ENCODE measurements around the gene LGALS3. TPM values are rescaled to one million over a fixed set of nuclear protein-coding genes. Genes with fewer than 3 reads are reported as not detected.

Gene LGALS3
- total RNA-seq, 4 donors from 2014 or later: 246 to 526 (median 339) TPM

DNA sequence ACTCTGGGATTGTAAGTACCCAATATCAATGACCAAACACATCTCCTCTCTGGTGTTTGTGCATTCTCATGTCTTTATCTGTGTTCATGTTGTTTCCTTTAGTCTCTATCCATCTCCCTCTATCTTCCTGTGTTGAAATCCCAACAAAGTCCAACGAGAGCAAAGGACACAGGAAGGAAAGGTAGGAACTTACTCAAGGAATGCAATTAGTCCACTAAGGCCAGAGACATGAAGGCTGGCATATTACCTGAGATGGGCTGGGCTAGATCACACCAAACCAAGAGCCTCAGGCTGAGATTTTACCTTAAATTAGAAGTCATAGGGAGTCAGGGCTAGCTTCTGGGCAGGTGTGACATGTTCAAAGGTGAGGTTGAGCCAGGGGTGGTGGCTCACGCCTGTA lies 14.3 kb upstream of the LGALS3 start:
- Histone ChIP-seq H3K4me1 (peaks cover 0 to 22% (median 13%) of the 10 kb centered on the region in 4 donors), H3K27me3 (no peaks in the 10 kb centered on the region), H3K36me3 (no peaks in the 10 kb centered on the region), H3K9me3 (no peaks in the 10 kb centered on the region), H3K4me3 (no peak overlapping the region), H3K27ac (peak overlapping the region in 1 of 4 donors; percentile 10)
- no peak for DNase-seq (ENCODE audit: low spot score in 2 of 2)
- TF ChIP-seq EP300 (IDR thresholded peaks at IDR 0.05) (no peak), POLR2A (IDR thresholded peaks at IDR 0.05) (no peak)
- TF ChIP-seq, protein P1, sequence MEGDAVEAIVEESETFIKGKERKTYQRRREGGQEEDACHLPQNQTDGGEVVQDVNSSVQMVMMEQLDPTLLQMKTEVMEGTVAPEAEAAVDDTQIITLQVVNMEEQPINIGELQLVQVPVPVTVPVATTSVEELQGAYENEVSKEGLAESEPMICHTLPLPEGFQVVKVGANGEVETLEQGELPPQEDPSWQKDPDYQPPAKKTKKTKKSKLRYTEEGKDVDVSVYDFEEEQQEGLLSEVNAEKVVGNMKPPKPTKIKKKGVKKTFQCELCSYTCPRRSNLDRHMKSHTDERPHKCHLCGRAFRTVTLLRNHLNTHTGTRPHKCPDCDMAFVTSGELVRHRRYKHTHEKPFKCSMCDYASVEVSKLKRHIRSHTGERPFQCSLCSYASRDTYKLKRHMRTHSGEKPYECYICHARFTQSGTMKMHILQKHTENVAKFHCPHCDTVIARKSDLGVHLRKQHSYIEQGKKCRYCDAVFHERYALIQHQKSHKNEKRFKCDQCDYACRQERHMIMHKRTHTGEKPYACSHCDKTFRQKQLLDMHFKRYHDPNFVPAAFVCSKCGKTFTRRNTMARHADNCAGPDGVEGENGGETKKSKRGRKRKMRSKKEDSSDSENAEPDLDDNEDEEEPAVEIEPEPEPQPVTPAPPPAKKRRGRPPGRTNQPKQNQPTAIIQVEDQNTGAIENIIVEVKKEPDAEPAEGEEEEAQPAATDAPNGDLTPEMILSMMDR (IDR thresholded peaks at IDR 0.05): no peak
- WGBS, 2 donors: 69 to 87% methylated on average over 2 of the region's 2 CpGs

DNA sequence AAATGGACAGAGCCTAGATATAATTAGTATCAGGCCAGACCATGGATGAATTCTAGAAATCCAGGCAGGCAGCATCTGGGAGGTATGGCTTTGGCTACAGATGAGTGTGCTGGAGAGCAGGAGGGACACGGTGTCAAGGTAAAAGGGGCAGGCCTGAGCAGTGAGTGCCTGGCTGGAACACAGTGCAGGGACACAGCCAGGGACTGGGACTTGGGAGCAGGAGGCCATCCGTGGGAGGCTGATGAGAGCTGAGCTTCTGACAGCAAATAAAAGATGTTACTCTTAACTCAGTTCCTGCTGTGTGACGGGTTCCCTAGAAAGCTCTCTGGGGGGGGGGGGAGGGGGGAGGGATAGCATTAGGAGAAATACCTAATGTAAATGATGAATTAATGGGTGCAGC lies 13.6 kb upstream of the LGALS3 start:
- no peak for TF ChIP-seq POLR2A (IDR thresholded peaks at IDR 0.05)
- TF ChIP-seq, protein P1 (IDR thresholded peaks at IDR 0.05): no peak
- TF ChIP-seq EP300 (IDR thresholded peaks at IDR 0.05): no peak
- H3K9me3 ChIP-seq: no peaks in the 10 kb centered on the region
- peak overlapping the region in 1 of 4 donors; percentile 10 for H3K27ac ChIP-seq
- no peak overlapping the region for H3K4me3 ChIP-seq
- no peaks in the 10 kb centered on the region for H3K27me3 ChIP-seq
- WGBS, 2 donors: 58 to 69% methylated on average over 3 of the region's 3 CpGs
- no peak for DNase-seq (ENCODE audit: low spot score in 2 of 2)
- no peaks in the 10 kb centered on the region for H3K36me3 ChIP-seq
- H3K4me1 ChIP-seq: peaks cover 0 to 24% (median 13%) of the 10 kb centered on the region in 4 donors

DNA sequence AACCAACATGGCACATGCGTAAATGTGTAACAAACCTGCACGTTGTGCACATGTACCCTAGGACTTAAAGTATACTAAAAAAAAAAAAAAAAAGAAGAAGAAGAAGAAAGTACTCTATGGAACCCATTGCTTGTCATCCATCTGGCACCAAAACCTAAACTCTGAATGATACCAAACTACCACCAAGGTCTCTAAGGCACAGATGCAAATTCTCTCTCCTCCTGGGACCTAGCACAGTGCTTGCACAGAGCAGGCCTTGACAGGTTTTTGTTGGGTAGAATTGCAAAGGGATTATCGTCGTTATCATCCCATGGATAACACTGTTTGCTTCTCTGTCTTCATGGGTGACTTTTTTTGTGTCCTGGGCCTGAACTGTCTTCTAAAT lies 13.2 kb upstream of the LGALS3 start:
- no peak overlapping the region for H3K27ac ChIP-seq
- H3K36me3 ChIP-seq: no peaks in the 10 kb centered on the region
- H3K27me3 ChIP-seq: no peaks in the 10 kb centered on the region
- no peak for TF ChIP-seq POLR2A (IDR thresholded peaks at IDR 0.05)
- no peak for TF ChIP-seq EP300 (IDR thresholded peaks at IDR 0.05)
- TF ChIP-seq, protein P1 (IDR thresholded peaks at IDR 0.05): no peak
- no peak overlapping the region for H3K4me3 ChIP-seq
- DNase-seq (ENCODE audit: low spot score in 2 of 2): no peak
- 93 to 95% methylated on average over 4 of the region's 4 CpGs for WGBS, 2 donors
- peaks cover 0 to 24% (median 13%) of the 10 kb centered on the region in 4 donors for H3K4me1 ChIP-seq
- H3K9me3 ChIP-seq: no peaks in the 10 kb centered on the region

- H3K4me3 ChIP-seq: no peak overlapping the region
- H3K9me3 ChIP-seq: no peaks in the 10 kb centered on the region
- TF ChIP-seq POLR2A (IDR thresholded peaks at IDR 0.05) (no peak), EP300 (IDR thresholded peaks at IDR 0.05) (no peak)
- TF ChIP-seq, protein P1 (IDR thresholded peaks at IDR 0.05): no peak
- DNase-seq (ENCODE audit: low spot score in 2 of 2): no peak
- peaks cover 0 to 24% (median 13%) of the 10 kb centered on the region in 4 donors for H3K4me1 ChIP-seq
- H3K27me3 ChIP-seq: no peaks in the 10 kb centered on the region
- peak overlapping the region in 2 of 4 donors; percentile 10 to 46 for H3K27ac ChIP-seq
- H3K36me3 ChIP-seq: no peaks in the 10 kb centered on the region
- 66% methylated on average over 9 to 11 of the region's 11 CpGs for WGBS, 2 donors
Observed at GRCh38 chr14:55116246-55117030, 12.6 kb upstream of the LGALS3 start.

DNA sequence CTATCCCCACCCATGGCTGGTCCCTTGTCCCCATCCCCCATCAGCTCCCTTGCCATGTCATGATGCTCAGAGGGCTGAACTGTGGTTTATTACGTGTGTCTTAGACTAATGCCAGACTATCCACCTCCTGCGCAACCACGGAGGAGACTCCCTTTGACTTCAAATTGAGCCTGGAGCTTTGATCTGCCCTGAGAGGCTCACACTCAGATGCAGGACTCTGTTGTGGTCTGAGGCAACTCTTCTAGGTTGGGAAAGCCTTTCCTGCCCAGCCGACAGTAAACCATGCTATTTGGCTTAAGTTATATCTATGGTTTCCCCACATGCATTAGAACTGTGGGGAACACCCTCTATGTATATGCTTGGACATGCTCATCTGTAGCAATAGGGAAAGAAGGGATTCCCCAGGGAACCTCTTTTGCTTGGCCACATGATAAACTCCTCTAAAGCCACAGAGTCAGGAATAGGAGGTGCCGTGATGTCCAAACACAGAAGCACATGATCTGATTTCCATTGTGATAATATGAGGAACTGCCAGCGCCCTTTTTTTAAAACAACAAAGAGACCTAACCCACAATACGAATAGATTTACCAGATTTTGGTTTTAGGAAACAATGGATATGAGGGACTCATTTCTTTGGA lies 11.1 kb upstream of the LGALS3 start:
- Histone ChIP-seq H3K27ac (peak overlapping the region; percentile 40 to 90 (median 70)), H3K27me3 (no peaks in the 10 kb centered on the region), H3K4me1 (peaks cover 0 to 36% (median 22%) of the 10 kb centered on the region in 4 donors), H3K4me3 (no peak overlapping the region), H3K36me3 (no peaks in the 10 kb centered on the region), H3K9me3 (no peaks in the 10 kb centered on the region)
- 64 to 76% methylated on average over 7 of the region's 7 CpGs for WGBS, 2 donors
- peak in 1 of 2 donors; percentile 49 for DNase-seq (ENCODE audit: low spot score in 2 of 2)
- TF ChIP-seq, protein P1 (IDR thresholded peaks at IDR 0.05): no peak
- TF ChIP-seq POLR2A (IDR thresholded peaks at IDR 0.05) (no peak), EP300 (IDR thresholded peaks at IDR 0.05) (peak; percentile 27 to 58)
